DMS153 (cell line): ENCODE data around the gene CBLN3.

Experiments
- DNase-seq: peaks from one replicate; lab custom pipeline; 2025; lab: John Stamatoyannopoulos, UW

The CBLN3 gene

GRCh38 chr14:24425704-24426103 is 3.8 kb downstream of the CBLN3 start:
- no peak for DNase-seq

GRCh38 chr14:24422694-24423601 is 6.5 kb downstream of the CBLN3 start:
- no peak for DNase-seq

- DNase-seq, result no peak
These were observed 7.2 kb downstream of the CBLN3 start for GRCh38 chr14:24422261-24422660.

- DNase-seq, result no peak
These were observed 11.0 kb downstream of the CBLN3 start for GRCh38 chr14:24418492-24418873.

GRCh38 chr14:24417832-24418491 is 11.5 kb downstream of the CBLN3 start:
- DNase-seq, result no peak

- no peak for DNase-seq
These were observed 12.4 kb downstream of the CBLN3 start for GRCh38 chr14:24416932-24417619.

GRCh38 chr14:24416254-24416931 is 13.1 kb downstream of the CBLN3 start:
- DNase-seq, result no peak

- DNase-seq, result no peak
These were observed 13.8 kb downstream of the CBLN3 start for GRCh38 chr14:24415421-24416253.

- no peak for DNase-seq
These were observed 14.6 kb downstream of the CBLN3 start for GRCh38 chr14:24414732-24415420.

- no peak for DNase-seq
These were observed 15.4 kb downstream of the CBLN3 start for GRCh38 chr14:24414077-24414476.

GRCh38 chr14:24411443-24412389 is 17.8 kb downstream of the CBLN3 start:
- peak; percentile 15 for DNase-seq

- DNase-seq, result no peak
These were observed 19.5 kb downstream of the CBLN3 start for GRCh38 chr14:24409956-24410355.

GRCh38 chr14:24409192-24409591 is 20.3 kb downstream of the CBLN3 start:
- DNase-seq, result no peak

GRCh38 chr14:24408764-24409163 is 20.7 kb downstream of the CBLN3 start:
- no peak for DNase-seq

GRCh38 chr14:24407608-24408325 is 21.7 kb downstream of the CBLN3 start:
- DNase-seq, result no peak

GRCh38 chr14:24406416-24406815 is 23.1 kb downstream of the CBLN3 start:
- no peak for DNase-seq

- DNase-seq, result no peak
These were observed 24.7 kb downstream of the CBLN3 start for GRCh38 chr14:24404814-24405213.

GRCh38 chr14:24403294-24403998 is 26.0 kb downstream of the CBLN3 start:
- no peak for DNase-seq
